ENCODE results near the gene FAF1.

- no peak for TF ChIP-seq CTCF (IDR thresholded peaks at IDR 0.05; ENCODE audit: control extremely low read depth in 1 of 3, insufficient read depth in 1 of 3, low read depth in 1 of 3, low read length in 3 of 3)
- no peak for TF ChIP-seq POLR2A (IDR thresholded peaks at IDR 0.05; ENCODE audit: control extremely low read depth in 1 of 2, low read depth in 2 of 2, low read length in 2 of 2)
- TF ChIP-seq POU5F1 (IDR thresholded peaks at IDR 0.05; ENCODE audit: low read depth, low read length) = no peak
- no peak for TF ChIP-seq POLR2AphosphoS5 (IDR thresholded peaks at IDR 0.05; ENCODE audit: low read depth, low read length)
- TF ChIP-seq USF2 (IDR thresholded peaks at IDR 0.05; ENCODE audit: low read length) = no peak
- no peak for TF ChIP-seq KDM4A (IDR thresholded peaks at IDR 0.05; ENCODE audit: low read depth, low read length, severe bottlenecking)
- no peak for TF ChIP-seq RAD21 (IDR thresholded peaks at IDR 0.05 in 1 of 2, conservative IDR thresholded peaks at IDR 0.05 in 1 of 2; ENCODE audit: low read depth in 2 of 2, low read length in 2 of 2)
- TF ChIP-seq ATF2 (IDR thresholded peaks at IDR 0.05; ENCODE audit: low read length) = no peak
- no peak for TF ChIP-seq EP300 (IDR thresholded peaks at IDR 0.05; ENCODE audit: borderline replicate concordance in 1 of 2, low read depth in 2 of 2, low read length in 2 of 2)
- TF ChIP-seq SUZ12 (IDR thresholded peaks at IDR 0.05; ENCODE audit: low read length) = no peak
- no peak for TF ChIP-seq TBP (IDR thresholded peaks at IDR 0.05; ENCODE audit: low read depth, low read length)
- TF ChIP-seq ATF3 (IDR thresholded peaks at IDR 0.05; ENCODE audit: insufficient read depth, low read depth, low read length) = no peak
- no peak for TF ChIP-seq SAP30 (IDR thresholded peaks at IDR 0.05; ENCODE audit: insufficient read depth, insufficient replicate concordance, low read length)
- TF ChIP-seq SP1 (IDR thresholded peaks at IDR 0.05; ENCODE audit: low read depth, low read length) = no peak
Observed at GRCh38 chr1:50986653-50987052, 26.6 kb upstream of the FAF1 start.

All from H1 (cell line).